Measurements from ENCODE around the gene GRB2.
"Not testable (repeated sequence)": the region's sequence is repeated elsewhere in the genome, so short reads cannot be mapped to it uniquely, and the experiment has no call there.

GRB2 gene

GRCh38 chr17:75386430-75386829 is 19.0 kb downstream of the GRB2 start:
- DNase-seq (ENCODE audit: low spot score) = no peak

DNA sequence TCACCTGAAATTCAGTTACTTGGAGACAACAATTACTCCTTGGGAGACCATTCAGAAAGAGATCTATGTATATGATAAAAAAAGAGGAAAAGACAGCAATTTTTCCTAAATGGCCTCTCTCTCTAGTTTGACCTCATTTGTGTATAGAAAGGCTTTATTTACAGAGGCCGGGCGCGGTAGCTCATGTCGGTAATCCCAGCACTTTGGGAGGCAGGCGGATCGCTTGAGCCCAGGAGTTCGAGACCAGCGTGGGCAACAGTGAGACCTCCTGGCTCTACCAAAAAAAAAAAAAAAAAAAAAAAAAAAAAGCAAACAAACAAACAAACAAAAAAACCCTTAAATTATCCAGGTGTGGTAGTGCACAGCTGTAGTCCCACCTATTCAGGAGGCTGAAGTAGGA is 20.7 kb downstream of the GRB2 start:
- DNase-seq (ENCODE audit: low spot score) = no peak

DNA sequence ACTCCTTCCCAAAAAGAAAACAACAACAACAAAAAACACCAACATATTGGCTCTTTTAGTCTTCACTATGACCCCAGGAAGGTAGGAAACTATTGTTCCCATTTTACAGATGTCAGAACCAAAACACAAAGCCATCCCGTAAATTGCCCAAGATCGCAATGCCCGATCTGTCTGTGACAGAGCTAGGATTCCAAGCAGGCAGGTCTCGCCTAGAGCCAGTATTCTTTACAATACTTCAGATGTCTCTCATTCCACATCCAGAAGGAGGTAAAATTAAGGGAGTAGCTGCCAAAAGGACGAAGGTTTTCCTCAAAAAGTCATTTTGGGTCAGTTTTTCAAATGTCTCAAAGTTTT is 21.7 kb downstream of the GRB2 start:
- no peak for DNase-seq (ENCODE audit: low spot score)

DNA sequence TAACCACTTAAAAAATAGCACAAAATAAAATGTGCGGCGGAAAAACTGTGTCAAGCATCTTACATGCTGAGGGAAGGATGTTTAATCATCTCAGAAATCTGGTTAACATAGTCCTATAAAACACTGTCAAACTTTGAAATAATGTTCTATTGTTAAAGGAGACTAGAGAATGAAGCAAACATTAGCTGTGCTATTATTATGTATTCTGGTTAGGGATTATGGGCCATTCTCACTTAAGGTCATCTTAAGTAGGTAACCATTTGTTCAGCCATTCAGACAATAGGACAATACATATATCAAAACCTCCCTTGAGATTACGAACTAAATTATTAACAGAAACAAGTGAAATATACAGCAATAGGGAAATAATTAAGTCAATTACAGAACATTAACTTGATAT is 24.7 kb downstream of the GRB2 start:
- DNase-seq (ENCODE audit: low spot score) = no peak

- no peak for DNase-seq (ENCODE audit: low spot score)
Measured at GRCh38 chr17:75380315-75380714, 25.2 kb downstream of the GRB2 start.

DNA sequence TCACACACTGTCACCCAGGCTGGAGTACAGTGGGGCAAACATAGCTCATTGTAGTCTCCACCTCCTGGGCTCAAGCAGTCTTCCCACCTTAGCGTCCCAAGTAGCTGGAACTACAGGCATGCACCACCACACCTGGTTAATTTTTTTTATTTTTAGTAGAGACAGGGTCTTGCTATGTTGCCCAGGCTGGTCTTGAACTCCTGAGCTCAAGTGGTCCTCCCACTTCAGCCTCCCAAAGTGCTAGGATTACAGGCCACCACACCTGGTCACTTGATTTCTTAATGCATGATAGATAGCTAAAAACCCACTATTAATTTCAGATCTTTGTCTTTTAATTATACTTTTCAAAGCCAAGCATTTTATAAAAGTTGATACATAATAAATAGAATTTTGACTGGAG is 26.1 kb downstream of the GRB2 start:
- DNase-seq (ENCODE audit: low spot score) = not testable (repeated sequence)

DNA sequence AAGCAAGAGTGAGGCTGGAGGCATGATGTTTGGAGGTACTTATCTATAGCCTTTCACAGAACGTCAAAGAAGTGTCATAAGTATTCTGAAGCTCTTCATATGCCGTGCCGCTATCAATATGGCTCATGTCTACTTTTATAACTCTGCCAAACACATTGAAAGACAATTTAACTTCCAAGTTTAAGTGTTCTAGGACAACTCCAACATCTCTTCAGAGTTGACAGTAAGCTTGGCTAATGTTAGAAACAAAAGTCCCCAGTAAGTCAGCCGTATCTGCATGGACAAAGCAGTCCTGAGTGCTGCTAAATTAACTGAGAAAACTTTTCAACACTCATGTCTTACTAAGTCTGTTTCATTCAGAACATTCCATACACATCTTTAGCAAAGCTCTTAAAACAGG is 32.2 kb downstream of the GRB2 start:
- no peak for DNase-seq (ENCODE audit: low spot score)

- no peak for DNase-seq (ENCODE audit: low spot score)
Measured at GRCh38 chr17:75371981-75372380, 33.5 kb downstream of the GRB2 start.

GRCh38 chr17:75371339-75371738 is 34.1 kb downstream of the GRB2 start:
- no peak for DNase-seq (ENCODE audit: low spot score)

GRCh38 chr17:75370286-75370915 is 35.1 kb downstream of the GRB2 start:
- no peak for DNase-seq (ENCODE audit: low spot score)

- not testable (repeated sequence) for DNase-seq (ENCODE audit: low spot score)
Measured at GRCh38 chr17:75367838-75368789, 37.4 kb downstream of the GRB2 start.

- DNase-seq (ENCODE audit: low spot score) = no peak
Measured at GRCh38 chr17:75367312-75367711, 38.2 kb downstream of the GRB2 start.

- DNase-seq (ENCODE audit: low spot score) = no peak
Measured at GRCh38 chr17:75366432-75366831, 39.0 kb downstream of the GRB2 start.

DNA sequence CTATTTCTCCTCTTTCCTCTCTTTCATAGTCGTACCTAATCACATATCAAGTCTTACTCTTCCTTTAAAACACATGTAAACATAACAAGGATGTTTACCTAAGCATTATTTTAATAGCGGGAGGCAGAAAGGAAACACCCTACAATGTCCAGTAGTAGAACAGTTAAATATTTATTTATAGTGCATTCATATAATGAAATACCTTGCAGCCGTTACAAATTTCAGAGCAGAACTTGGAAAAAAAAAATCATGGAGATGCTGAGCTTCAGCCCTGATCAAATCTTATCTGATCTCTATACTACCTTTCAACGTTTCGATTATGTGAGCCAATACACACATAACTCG is 39.6 kb downstream of the GRB2 start:
- no peak for DNase-seq (ENCODE audit: low spot score)

DNA sequence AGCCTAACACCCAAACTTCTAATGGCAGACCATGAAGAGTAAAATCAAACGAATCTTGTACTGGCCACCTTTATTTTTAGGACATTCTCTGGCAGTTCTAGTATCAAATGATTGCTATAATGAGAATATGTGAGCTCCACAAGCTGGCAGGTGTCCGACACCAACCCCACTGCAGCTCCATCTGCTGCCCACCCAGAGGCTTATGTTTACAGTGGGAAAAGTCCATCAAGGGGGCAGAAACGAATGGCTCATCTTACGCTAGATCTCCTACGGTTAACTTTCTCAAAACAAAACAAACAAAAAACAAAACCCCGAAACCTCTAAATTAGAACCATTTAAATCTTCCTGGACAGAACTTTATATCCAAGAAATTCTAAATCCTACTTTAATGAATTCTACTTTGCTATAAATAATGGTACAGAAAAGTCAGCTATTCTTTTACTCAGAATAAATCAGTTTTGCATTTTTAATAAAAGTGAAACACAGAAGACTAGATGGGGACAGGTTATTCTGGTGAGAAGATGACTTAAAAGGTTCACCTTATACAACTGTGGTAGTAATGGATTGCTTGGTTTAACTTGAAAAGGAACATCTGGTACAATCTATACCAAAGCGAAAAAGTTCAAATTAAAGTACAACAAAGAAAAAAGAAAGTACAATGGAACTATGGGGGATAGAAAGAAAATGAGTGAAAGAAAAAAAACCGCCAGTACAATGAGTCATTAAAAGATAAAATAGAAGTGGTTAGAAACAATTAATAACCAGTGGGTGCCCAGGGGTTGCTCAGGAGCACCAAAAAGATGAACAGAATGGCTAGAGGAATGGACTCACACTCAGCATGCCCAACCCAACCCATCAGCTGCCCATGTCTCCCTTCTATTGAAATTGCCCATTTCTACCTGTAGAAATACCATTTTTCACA is 40.2 kb downstream of the GRB2 start:
- DNase-seq (ENCODE audit: low spot score) = no peak

- no peak for DNase-seq (ENCODE audit: low spot score)
Measured at GRCh38 chr17:75364078-75364477, 41.4 kb downstream of the GRB2 start.

DNA sequence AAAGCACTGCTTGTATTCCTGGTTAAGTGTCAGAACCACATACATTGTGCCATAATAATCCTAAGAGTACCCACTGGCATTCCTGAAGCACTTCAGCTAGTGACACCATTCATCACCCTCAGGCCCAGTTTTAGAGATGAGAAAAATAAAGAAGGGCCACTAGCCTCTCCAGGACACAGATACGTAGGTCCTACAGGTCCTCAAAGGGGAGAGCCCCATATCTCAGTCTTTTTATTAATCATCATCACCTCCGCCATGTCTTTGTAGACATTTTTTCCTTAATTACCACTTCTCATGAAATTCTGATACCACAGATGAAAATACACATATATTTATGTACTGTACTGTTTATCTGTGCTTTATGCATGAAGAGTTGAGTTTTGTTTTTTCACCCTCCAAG is 43.5 kb downstream of the GRB2 start:
- DNase-seq (ENCODE audit: low spot score) = no peak

- DNase-seq (ENCODE audit: low spot score) = no peak
Measured at GRCh38 chr17:75361344-75361743, 44.1 kb downstream of the GRB2 start.

- no peak for DNase-seq (ENCODE audit: low spot score)
Measured at GRCh38 chr17:75356260-75356937, 49.1 kb downstream of the GRB2 start.

GRCh38 chr17:75353176-75353575 is 52.3 kb downstream of the GRB2 start:
- DNase-seq (ENCODE audit: low spot score) = no peak

DNA sequence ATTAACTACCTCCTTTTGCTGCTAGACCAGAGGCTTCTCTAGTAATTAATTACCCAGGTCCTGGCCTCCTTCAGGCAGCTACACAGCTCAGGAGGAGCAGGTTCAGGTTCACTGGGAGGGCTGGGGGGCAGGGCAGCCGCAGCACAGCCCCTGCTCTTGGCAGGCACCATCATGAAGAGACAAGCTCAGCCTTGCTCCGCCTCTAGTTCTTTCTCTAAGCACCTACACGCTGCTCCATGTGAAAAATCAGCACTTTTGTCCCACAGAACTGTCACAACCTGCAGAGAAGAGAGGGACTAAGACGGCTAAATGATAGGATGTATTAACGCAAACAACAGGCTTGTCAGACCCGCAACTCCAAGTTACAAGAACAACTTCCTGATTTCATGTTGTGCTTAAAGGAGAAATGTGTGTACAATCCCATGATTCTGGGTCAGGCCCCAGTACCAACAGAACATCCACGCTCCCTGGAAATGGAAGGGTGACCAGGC is 53.4 kb downstream of the GRB2 start:
- no peak for DNase-seq (ENCODE audit: low spot score)

DNA sequence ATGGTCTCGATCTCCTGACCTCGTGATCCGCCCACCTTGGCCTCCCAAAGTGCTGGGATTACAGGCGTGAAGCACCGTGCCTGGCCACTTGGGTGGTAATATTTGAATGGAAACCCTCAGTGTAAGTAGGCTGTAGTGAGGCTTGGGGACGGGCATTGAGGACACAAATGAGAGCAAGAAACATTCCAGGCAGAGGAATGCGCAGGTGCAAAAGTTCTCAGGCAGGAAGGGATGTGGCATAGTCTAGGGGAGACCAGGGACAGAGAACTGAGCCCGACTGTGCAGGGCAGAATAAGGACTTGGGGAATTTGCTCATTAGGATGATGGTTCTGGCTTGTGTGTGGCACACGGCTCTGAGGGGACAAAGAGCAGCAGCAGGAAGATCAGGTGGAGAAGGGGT is 54.8 kb downstream of the GRB2 start:
- DNase-seq (ENCODE audit: low spot score) = no peak
